A549 (cell line): ENCODE results near the gene LCN1. TPM values are rescaled to one million over a fixed set of nuclear protein-coding genes. Genes with fewer than 3 reads are reported as not detected.
"Not testable (repeated sequence)": the region's sequence is repeated elsewhere in the genome, so short reads cannot be mapped to it uniquely, and the experiment has no call there.

Experiments
- ATAC-seq, 2 experiments: fragments of 200-7000 bp in 1 of 2; fragments of >200 bp in 1 of 2; cut with Nextera tagmentation in 1 of 2; cut with Tn5 transposase in 1 of 2; 3 replicates each; pipeline versions ENCODE4 v1.8.0 to v1.9.1; 2018 to 2020; ENCODE audit warnings: mild to moderate bottlenecking in 1 of 2, moderate library complexity in 1 of 2
- CTCF ChIA-PET: fragments of 300-600 bp; sonication (Branson Sonifier 250); formaldehyde crosslinking; extraction: SDS; loops from one replicate; lab custom pipeline; 2021; ENCODE audit warnings: antibody characterized with exemption, inconsistent platforms; lab: Yijun Ruan, JAX
- POLR2A ChIA-PET: fragments of 350-600 bp; formaldehyde crosslinking; extraction: SDS; loops from one replicate; lab custom pipeline; 2021; ENCODE audit warnings: antibody characterized with exemption, inconsistent platforms; lab: Yijun Ruan, JAX
- DNase-seq, 2 experiments: peaks; one replicate each; pipeline versions ENCODE4 v3.0.0 to v3.0.0-alpha.2; 2011 to 2016; ENCODE audit warnings: low read depth in 1 of 2, low spot score in 1 of 2
- FAIRE-seq: peaks from 2 replicates; lab custom pipeline; 2011; peaks lifted over from hg19 to GRCh38; lab: Jason Lieb, UNC
- H3K27ac ChIP-seq, 2 experiments: fragments of >200 bp; sonication (Bioruptor Twin); formaldehyde crosslinking; 3 replicates each; pipeline ENCODE4 v1.5.1; 2016 to 2017
- H3K4me1 ChIP-seq: fragments of >200 bp; sonication (Bioruptor Twin); formaldehyde crosslinking; 3 replicates; pipeline ENCODE4 v1.6.1; 2016
- H3K4me2 ChIP-seq: fragments of >200 bp; sonication (Bioruptor Twin); formaldehyde crosslinking; 3 replicates; pipeline ENCODE4 v1.6.1; 2016
- H3K4me3 ChIP-seq: fragments of >200 bp; sonication (Bioruptor Twin); formaldehyde crosslinking; 3 replicates; pipeline ENCODE4 v1.5.1; 2016
- H3K9me3 ChIP-seq: fragments of >200 bp; sonication (Bioruptor Twin); formaldehyde crosslinking; 3 replicates; pipeline ENCODE4 v1.6.1; 2016
- BHLHE40 ChIP-seq: IDR thresholded peaks from 2 replicates; pipeline ENCODE4 v1.6.1; 2012; ENCODE audit warnings: low read depth, low read length, inconsistent platforms
- CBX2 ChIP-seq: fragments of 200-600 bp; sonication (generic); IDR thresholded peaks from 2 replicates; pipeline ENCODE4 v1.6.1; 2016; ENCODE audit warnings: low read depth, mild to moderate bottlenecking, borderline replicate concordance
- EHF ChIP-seq: fragments of 250-450 bp; sonication (Bioruptor Pico); IDR thresholded peaks from 2 replicates; pipeline ENCODE4 v1.5.0; 2020; ENCODE audit warnings: mild to moderate bottlenecking
- EHMT2 ChIP-seq: fragments of 200-600 bp; sonication (generic); IDR thresholded peaks from 2 replicates; pipeline ENCODE4 v1.6.1; 2016; ENCODE audit warnings: antibody characterized with exemption, low read depth, mild to moderate bottlenecking, moderate library complexity
- HOXB5 ChIP-seq: fragments of 250-450 bp; sonication (Bioruptor Pico); IDR thresholded peaks from 2 replicates; pipeline ENCODE4 v1.5.0; 2020; ENCODE audit warnings: mild to moderate bottlenecking, moderate library complexity
- JUNB ChIP-seq: fragments of >200 bp; sonication (Bioruptor Twin); formaldehyde crosslinking; IDR thresholded peaks from 2 replicates; pipeline ENCODE4 v1.6.1; 2016
- POLR2A ChIP-seq: IDR thresholded peaks from 2 replicates; pipeline ENCODE4 v1.6.1; 2012; ENCODE audit warnings: mild to moderate bottlenecking, low read length
- RAD21 ChIP-seq, 2 experiments: fragments of >200 bp in 1 of 2; sonication (Bioruptor Twin) in 1 of 2; formaldehyde crosslinking in 1 of 2; IDR thresholded peaks in 1 of 2; conservative IDR thresholded peaks in 1 of 2; 2 replicates in 1 of 2; 3 replicates in 1 of 2; pipeline ENCODE4 v1.6.1; 2012 to 2018; ENCODE audit warnings: inconsistent platforms in 1 of 2
- ZC3H11A ChIP-seq: fragments of 450-650 bp; IDR thresholded peaks from 2 replicates; pipeline ENCODE4 v1.6.1; 2014; ENCODE audit warnings: antibody characterized with exemption, mild to moderate bottlenecking
- ZFP36 ChIP-seq: fragments of 450-650 bp; IDR thresholded peaks from 2 replicates; pipeline ENCODE4 v1.6.1; 2014; ENCODE audit warnings: borderline replicate concordance; ENCODE audit not compliant: partially characterized antibody
- WGBS: methylation state at CpG from one replicate; pipeline ENCODE4 v1.1.6; 2017; ENCODE audit errors: missing lambda C conversion rate; 5-methylcytosine and 5-hydroxymethylcytosine counted together
- polyA plus RNA-seq, 4 experiments: library from polyadenylated mRNA; depleted of rRNA in 3 of 4; stranded (reverse); fragments of >200 nt; fragmentation: RNase III in 1 of 4; extraction: RNeasy Plus Mini Kit Qiagen cat#74134 plus additional on column Dnase treatment in 1 of 4; gene quantifications; 2 replicates in 3 of 4; 3 replicates in 1 of 4; pipeline ENCODE4 v1.2.3, GENCODE V29; 2011 to 2017
- TF ChIP-seq, protein P1 (sequence below): fragments of >200 bp; sonication (Bioruptor Twin); formaldehyde crosslinking; IDR thresholded peaks from 3 replicates; pipeline ENCODE4 v1.5.1; 2016
- TF ChIP-seq, protein P2 (sequence below): IDR thresholded peaks from 2 replicates; pipeline ENCODE4 v1.6.1; 2012; ENCODE audit warnings: low read depth, borderline replicate concordance
- TF ChIP-seq, protein P3 (sequence below): fragments of >200 bp; sonication (Bioruptor Twin); formaldehyde crosslinking; IDR thresholded peaks from 2 replicates; pipeline ENCODE4 v1.6.1; 2016

Gene LCN1
- polyA plus RNA-seq, 2 of the 4 experiments (the other 2 are of a cell fraction): not detected

DNA sequence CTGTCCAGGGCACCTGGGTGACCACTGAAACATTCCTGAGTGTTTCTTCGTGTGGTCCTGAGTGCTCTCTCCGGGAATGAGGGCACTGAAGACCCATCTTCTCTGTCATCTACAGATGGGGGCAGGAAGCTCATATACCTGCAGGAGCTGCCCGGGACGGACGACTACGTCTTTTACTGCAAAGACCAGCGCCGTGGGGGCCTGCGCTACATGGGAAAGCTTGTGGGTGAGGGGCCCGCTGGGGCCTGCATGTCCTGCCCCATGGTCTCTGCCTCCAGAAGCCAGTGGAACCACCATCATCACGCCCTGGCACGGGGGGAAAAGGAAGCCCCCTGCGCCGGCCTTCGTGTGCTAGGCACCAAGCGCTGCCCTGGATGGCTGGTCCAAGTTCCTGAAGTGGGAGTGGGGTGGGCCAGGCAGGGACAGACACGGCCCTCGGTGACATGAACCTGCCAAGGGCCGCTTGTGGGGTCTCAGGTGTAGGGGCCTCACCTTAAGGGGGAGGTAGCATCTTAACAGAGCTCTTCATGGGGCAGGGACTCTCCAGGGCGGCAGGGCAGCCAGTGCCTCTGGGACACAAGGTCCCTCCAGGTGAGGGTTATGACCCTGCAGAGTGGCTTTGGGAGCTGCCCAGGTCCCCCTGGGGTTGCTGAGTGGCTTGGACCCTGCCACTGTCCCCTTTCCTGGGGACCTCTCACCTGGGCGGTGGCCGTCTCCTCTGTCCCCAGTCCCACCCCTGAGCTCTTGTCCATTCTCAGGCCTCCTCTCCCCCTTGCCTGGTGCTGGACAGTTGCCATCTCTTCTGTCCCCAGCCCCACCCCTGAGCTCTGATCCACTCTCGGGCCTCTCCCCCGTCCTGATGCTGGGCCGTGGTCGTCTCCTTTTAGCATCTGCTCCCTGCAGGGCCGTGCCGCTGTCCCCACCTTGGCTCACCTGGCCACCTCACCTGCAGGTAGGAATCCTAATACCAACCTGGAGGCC lies 26.8 kb downstream of the LCN1 start:
- CTCF ChIA-PET: interaction anchor here (1.0 kb wide), 1 partner anchor 17 kb away, joined by 3 read pairs; no protein-coding TSS in a partner anchor
- POLR2A ChIA-PET: interaction anchor here (0.8 kb wide), 1 partner anchor 15 kb away, joined by 3 read pairs; no protein-coding TSS in a partner anchor
- Histone ChIP-seq H3K4me2 (no peak overlapping the region), H3K27ac (no peak overlapping the region), H3K9me3 (no peaks in the 10 kb centered on the region), H3K4me1 (peaks cover 6% of the 10 kb centered on the region; the same call in 1 of the 3 replicates), H3K4me3 (no peak overlapping the region)
- no peak for FAIRE-seq
- WGBS: 59% methylated on average over 19 of the region's 28 CpGs
- DNase-seq: no peak
- TF ChIP-seq HOXB5 (CRISPR knock-in tag) (no peak), JUNB (no peak), BHLHE40 (no peak), POLR2A (no peak), RAD21 (conservative IDR thresholded peaks at IDR 0.05 in 1 of 2, IDR thresholded peaks at IDR 0.05 in 1 of 2) (no peak), CBX2 (no peak), EHMT2 (no peak), EHF (CRISPR knock-in tag) (no peak), ZC3H11A (no peak)
- TF ChIP-seq, protein P1, sequence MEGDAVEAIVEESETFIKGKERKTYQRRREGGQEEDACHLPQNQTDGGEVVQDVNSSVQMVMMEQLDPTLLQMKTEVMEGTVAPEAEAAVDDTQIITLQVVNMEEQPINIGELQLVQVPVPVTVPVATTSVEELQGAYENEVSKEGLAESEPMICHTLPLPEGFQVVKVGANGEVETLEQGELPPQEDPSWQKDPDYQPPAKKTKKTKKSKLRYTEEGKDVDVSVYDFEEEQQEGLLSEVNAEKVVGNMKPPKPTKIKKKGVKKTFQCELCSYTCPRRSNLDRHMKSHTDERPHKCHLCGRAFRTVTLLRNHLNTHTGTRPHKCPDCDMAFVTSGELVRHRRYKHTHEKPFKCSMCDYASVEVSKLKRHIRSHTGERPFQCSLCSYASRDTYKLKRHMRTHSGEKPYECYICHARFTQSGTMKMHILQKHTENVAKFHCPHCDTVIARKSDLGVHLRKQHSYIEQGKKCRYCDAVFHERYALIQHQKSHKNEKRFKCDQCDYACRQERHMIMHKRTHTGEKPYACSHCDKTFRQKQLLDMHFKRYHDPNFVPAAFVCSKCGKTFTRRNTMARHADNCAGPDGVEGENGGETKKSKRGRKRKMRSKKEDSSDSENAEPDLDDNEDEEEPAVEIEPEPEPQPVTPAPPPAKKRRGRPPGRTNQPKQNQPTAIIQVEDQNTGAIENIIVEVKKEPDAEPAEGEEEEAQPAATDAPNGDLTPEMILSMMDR: no peak
- TF ChIP-seq, protein P2, sequence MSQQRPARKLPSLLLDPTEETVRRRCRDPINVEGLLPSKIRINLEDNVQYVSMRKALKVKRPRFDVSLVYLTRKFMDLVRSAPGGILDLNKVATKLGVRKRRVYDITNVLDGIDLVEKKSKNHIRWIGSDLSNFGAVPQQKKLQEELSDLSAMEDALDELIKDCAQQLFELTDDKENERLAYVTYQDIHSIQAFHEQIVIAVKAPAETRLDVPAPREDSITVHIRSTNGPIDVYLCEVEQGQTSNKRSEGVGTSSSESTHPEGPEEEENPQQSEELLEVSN: no peak
- no peak; a peak in 1 of 6 replicates for ATAC-seq

DNA sequence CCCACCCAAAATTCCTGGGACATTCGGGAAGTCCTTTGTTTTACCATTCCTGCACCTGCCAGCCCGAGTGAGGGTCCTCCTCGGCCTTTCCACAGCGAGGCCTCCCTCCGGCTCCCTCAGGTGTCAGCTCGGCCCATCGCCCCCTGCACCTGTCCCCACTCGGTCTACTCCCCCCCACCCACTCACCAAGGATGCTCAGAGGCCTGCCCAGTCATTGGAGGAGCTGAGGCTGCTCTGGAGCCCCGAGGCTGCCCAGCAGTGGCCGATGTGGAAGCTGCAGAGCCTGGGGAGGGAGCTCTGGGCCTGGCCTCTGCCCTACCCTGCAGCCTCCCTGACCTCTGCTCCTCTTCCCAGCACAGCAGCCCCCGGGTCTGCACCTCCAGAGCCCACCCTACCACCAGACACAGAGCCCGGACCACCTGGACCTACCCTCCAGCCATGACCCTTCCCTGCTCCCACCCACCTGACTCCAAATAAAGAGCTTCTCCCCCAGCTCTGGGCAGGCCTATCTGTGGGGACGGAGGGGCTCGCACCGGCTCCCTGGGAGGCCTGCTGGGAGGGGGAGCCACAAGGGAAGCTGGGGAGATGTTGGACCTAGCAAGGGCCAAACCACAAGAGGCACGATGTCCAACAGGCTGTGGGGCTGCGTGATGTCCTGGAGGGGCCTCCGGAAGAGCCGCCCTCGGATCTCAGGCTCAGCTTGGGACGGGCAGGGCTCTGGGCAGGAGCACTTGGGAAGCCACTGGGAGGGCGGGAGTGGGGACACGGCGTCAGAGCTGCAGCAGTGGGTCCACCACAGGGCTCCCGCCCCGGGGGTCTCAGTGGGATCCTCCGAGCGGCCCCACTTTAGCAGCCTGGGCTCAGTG lies 28.5 kb downstream of the LCN1 start:
- ATAC-seq, DNase-seq, POLR2A ChIA-PET, H3K27ac ChIP-seq, H3K4me3 ChIP-seq, H3K9me3 ChIP-seq, H3K4me2 ChIP-seq, FAIRE-seq, H3K4me1 ChIP-seq: not testable (repeated sequence)
- 49% methylated on average over 17 of the region's 28 CpGs for WGBS
- CTCF ChIA-PET: interaction anchor here (1.6 kb wide), 1 partner anchor 45 kb away, joined by 7 read pairs; no protein-coding TSS in a partner anchor

DNA sequence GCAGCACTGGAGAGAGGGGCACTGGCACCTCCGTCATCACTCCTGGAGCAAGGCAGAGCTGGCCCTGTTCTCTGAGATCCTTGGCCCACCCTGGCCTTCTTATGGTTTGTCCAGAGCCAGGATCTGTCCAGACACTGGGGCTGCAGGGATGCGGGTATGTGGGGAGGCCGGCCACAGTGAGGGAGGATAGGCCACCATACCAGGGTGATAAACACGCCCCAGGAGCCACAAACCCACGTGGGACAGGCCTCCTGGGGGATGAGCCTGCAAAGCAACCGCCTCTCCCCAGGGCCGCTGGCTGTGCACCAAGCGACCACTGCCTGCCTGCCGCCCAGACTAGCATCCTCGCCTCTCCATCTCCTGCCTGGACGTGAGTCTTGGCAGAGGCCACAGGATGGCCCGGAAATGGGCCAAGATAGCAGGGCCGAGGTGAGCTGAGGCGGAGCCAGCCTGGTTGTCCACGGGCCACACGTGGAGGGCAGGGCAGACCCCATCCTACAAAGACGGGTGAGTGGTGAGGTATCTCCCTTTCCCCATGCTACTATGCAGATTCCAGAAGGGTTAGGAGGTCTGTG lies 29.2 kb downstream of the LCN1 start:
- H3K9me3 ChIP-seq: no peaks in the 10 kb centered on the region
- FAIRE-seq (no peak), ATAC-seq (no peak), DNase-seq (no peak)
- CTCF ChIA-PET: interaction anchor here (1.6 to 1.8 kb wide), 3 partner anchors 12 to 53 kb away, joined by 3 to 7 read pairs (median 4); no protein-coding TSS in a partner anchor
- H3K4me1 ChIP-seq: 0 out of 3 replicates have a peak, but pooled peaks cover 2% of the 10 kb centered on the region
- TF ChIP-seq ZFP36: no peak
- TF ChIP-seq, protein P3, sequence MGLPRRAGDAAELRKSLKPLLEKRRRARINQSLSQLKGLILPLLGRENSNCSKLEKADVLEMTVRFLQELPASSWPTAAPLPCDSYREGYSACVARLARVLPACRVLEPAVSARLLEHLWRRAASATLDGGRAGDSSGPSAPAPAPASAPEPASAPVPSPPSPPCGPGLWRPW: no peak
- H3K4me2 ChIP-seq: no peak overlapping the region
- WGBS: 56% methylated on average over 12 of the region's 17 CpGs
- no peak overlapping the region for H3K4me3 ChIP-seq
- POLR2A ChIA-PET: no interaction called here
- no peak overlapping the region for H3K27ac ChIP-seq
